ENCODE data around the gene ADARB1.

ADARB1 gene

DNA sequence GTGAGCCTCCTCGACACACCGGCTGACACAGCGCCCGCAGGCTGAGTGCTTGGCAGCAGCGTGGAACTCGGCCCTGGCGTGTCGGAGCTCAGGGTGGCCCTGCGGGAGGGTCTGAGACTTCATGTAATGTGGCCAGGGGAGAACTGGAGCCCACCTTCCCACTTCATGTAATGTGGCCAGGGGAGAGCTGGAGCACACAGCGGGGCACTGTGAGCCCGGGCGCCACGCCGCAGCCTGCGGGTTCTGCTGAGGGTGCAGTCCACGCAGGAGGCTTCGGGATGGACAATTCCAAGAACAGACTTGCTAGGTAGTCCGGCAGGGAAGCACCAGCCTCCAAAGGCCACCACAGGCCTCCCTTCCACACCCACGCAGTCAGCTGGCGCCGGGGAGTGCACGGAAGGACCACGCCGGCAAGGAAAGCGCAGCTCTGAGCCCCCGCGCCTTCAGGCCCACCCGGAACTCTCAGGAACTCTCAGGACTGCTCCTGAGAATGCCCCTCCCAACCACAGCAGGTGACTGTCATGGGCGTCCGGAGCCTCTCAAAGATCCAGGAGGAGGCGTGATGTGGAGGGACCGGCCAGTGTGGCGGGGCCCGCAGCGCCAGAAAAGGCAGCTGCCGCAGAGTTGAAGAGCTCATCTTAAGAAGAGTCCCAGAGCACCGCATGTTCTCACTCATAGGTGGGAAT lies 19.3 kb upstream of the ADARB1 start:
- no peak for DNase-seq (ENCODE audit: low read depth)

DNA sequence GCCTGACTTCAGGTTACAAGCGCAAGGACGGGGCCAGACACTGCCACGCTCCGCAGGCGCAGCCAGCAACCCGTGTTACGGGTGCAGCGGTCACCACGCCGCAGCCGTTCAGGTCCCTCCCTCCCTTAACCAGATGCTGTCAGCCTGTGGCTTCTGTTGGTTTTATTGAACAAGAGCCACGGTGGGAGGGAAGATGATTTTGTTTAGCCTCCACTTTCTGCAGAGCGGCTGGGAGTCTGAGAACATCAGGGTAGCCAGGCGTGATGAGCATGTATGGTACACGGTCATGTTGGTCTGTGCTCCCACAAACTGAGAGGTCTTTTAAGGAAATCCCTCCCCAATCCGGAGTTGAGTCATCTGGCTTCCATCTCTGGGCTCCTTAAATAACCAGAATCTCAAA lies 18.5 kb upstream of the ADARB1 start:
- DNase-seq (ENCODE audit: low read depth), result no peak

DNA sequence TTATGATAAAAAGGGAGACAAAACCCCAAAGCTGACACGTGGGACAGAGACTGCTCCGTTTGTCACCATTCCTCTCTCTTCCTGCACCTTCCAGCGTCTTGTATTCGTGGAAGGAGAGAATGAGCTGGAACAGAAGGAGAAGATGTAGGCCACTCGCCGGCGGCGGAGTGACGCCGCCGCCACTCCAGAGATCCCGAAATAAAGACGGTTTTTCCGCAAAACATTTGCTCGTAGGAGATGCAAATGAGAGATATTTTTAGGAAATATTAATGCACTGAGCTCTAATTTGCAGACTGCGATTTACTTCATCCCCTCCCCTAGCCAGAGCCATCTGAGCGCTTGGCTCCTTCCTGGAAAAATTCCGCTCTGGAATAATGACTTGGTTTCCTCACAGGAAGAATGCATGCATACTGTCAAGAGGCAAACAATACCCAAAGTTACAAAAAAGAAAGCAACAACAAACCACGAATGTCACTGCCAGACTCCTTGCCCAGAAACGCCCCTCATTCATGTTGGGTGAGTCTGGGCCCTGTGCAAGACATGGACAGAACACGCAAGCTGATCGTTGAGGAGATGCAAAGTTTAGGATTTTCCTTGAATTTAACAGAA lies 18.0 kb upstream of the ADARB1 start:
- no peak for DNase-seq (ENCODE audit: low read depth)

DNA sequence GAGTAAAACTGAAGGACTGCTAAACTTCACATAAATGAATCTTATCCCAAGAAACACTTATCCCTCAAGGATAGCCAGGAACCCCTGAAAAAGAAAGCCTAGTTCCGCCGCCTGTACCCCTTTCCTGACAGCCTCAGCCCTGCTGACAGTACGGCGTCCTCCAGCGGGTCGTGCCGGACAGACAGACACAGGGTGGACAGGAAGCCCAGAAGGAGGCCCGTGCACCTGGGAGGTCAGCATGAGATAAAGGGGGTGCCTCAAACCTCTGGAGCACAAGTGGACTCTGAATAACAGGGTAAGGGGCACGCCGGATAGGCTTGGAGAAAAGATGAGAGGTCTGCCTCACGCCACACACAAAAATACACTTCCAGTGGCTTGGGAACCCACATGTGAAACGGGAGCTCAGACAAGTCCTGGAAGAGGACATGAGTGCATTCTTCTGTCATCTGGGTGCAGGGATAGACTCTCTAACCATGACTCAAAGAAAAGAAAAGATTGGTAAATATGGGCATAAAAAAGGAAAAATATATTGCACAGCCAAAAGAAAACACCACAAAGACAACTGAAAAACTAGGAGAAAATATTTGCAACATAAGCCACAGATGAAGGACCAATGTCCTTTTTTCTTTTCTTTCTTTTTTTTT lies 17.3 kb upstream of the ADARB1 start:
- DNase-seq (ENCODE audit: low read depth), result no peak

DNA sequence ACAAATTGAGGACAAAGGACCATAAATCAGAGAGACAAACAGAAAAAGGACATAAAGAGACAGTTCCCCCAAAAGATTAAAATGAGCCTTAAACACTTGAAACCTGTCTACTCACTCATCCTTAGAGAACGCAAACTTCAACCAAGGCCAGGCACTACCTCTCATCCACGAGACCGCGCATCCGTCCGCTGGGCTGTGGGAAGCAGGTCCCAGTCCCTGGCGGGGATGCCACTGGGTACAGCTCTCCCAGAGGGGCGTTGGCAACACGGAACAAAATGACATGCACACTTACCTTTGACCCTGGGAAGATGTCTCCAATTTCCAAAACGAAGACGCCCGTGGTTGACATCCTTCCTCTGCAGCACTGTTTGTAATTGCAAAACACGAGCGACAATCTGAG lies 16.5 kb upstream of the ADARB1 start:
- no peak for DNase-seq (ENCODE audit: low read depth)

DNA sequence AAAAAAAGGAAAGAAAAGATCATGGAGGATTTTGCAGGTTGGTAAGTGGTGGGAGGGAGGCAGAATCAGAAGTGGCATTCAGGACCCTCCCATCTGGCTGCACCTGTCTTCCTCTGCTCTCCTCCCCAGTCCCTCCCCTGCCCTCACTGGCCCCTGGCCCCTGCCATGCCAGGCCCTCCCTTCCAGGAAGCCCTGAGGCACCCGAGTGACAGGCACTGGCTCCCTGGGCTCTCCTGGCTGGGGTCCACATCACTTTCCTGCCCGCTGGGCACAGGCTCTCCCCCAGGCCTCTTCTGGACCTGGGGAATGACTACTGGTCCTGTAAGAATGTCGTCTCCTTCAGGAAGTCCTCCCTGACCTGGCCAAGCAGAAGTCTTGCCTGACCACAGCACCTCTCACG lies 15.3 kb upstream of the ADARB1 start:
- no peak for DNase-seq (ENCODE audit: low read depth)

DNA sequence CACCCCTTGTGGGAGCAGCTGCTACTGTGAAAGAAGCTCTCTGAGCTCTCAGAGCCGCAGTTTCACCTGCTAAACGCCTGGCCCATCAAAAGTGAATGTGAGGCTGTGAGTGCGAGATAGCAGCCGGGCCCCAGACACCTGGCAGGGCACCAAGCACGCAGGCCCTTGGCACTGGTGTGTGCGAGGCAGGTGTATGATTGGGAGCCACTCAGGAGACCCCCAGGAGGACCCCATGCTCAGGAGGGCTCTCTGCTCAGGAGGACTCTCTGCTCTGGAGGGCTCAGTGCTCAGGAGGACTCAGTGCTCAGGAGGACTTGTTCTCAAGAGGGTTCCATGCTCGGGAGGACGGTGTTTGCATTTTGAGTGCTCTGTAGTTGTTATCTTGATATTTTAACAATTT lies 14.3 kb upstream of the ADARB1 start:
- no peak for DNase-seq (ENCODE audit: low read depth)

DNA sequence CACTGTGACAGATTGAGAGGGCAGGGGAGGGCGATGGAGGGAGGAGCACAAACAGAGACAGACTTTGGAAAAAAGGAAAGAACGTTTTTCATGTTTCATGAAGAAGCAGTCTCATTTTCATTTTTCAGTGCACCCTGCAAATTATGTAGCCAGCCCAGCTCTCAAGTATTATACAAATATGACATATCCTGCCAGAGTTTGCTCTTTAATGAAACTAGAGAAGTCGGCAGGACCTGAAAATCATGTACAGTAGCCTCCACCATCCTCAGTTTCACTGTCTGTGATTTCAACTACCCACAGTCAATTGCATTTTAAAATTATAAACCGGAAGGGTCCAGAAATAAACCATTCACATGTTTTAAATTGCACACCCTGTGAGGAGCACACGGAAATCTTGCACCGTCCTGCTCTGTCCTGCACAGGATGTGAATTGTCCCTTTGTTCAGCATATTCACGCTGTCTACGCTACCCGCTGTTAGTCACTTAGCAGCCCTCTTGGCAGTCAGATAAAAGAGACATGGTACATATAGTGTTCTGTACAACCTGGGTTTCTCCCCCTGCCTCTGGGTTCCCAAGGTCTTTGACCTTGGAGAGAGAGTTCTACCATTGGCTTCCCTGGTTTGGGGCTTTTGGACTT lies 13.6 kb upstream of the ADARB1 start:
- no peak for DNase-seq (ENCODE audit: low read depth)

DNA sequence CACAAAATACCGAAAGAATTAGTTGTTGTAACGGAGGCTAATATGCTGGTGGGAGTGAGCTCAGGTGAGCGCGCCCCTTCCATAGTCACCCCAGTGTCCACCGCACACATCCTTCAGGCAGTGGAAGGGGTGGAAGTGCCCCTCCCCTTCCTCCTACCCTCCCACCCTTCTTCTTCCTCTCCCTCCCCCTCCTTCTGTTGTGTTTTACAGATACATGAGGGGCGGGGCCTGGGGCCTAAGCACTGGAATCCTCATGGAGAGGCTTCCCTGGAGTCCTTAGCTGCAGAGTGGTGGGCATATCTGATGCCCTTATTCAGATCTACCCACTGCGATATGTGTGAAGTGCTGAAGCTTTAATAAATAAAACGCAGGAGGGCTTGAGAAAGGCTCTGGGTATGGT lies 10.3 kb upstream of the ADARB1 start:
- no peak for DNase-seq (ENCODE audit: low read depth)

DNA sequence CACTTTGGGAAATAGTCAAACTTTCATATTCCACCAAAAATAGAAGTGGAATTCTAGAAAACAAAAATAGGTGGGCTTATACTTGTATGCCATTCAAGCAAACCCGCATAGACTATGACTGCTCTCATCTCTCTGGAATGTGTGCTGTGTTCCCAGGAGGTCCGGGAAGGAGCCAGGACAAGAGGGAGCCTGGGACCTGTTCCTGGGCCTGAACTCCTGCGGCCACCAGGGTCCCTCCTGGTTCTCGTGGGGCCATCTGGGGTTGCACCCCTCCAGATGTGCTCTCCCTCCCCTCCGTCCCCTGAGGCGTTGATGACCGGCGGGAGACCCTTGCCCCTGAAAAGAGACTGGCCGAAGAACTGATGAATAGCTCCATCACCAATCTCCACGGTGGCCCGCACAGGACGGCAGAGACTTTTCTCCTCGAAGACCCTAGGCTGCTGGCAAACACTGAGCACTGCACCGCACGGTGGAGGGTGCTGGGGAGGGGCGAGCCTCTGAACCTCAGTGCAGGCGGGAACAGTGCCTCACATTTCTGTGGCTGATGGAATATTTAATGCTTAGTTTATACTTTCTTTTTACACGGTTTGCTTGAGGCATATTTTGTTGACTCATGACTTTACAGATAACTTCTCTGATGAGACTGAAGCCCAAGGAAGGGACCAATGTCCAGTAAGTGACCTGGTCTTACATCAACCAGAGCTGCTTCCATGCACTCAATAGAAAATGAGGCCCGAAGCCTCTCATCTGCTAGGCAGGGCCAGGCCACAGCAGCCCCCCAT lies 9.6 kb upstream of the ADARB1 start:
- DNase-seq (ENCODE audit: low read depth), result no peak

DNA sequence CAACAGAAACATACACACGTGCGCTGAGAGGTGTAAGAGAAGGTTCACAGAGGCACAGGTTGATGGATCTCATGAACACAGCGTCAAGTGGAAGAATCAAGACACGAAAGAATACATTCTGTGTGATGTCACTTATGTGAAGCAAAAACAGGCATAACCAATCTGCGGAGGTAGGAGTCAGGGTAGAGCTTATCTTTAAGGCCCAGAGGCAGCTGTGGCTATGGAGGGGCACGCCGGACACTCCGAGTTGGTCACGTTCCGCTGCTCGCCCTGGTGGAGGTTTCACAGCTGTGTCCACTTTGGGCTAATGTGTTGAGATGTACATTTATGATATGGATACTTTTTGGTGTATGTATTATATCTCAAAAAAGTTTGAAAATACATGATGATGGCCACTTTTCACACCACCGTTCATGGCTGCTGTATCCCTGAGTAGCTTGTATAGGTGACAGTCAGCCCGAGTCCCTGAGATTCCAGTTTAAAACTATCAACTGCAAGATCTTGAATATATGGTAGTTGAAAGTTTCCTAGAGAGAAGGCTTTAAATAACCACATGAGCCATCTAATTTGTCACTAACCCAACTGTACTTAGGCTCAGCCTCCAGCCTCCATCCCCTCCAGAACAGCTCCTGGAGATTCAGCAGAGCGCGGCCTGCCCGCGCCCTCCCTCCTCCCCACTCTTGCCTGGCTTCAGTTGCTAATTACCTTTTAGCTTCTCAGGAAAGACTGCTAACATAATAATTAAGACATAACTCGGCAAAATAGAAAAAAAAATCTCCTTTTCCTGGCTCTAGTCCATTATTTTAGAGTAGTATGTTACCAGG lies 6.7 kb upstream of the ADARB1 start:
- no peak for DNase-seq (ENCODE audit: low read depth)

DNA sequence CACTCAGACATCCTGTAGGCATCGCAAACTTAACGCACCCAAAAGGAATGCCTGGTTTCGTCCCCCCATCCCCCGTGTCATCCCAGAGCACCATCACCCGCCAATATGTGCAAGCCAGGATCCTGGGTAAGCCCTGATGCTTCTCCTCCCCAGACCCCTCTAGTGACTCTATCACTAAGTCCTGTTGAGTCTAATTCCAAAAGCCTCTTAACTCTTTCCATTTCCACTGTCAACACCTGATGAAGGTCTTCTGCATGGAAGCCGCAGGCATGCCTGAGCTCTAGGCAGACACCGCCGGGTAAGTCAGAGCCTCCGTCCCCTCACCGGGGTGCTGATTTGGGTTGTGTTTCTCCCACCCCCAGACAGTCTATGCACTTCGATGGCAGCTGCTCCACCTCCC lies 5.3 kb upstream of the ADARB1 start:
- DNase-seq (ENCODE audit: low read depth), result no peak

DNA sequence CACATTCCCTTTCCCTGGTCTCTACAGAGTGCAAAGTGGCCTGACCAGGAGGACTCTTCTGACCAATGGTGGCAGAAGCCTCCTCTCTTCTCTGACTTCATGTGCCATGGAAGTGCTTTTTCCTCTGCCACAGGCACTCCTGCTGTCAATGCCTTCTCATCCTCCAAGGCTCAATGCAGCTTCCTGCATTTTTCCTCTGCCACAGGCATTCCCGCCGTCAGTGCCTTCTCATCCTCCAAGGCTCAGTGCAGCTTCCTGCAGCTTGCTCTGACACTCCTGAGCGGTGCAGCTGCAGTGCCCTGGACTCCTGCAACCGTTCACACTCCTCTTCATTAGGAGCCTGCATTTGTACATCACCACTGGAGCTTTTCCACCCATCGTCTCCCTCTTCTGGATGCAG lies 4.7 kb upstream of the ADARB1 start:
- no peak for DNase-seq (ENCODE audit: low read depth)

DNA sequence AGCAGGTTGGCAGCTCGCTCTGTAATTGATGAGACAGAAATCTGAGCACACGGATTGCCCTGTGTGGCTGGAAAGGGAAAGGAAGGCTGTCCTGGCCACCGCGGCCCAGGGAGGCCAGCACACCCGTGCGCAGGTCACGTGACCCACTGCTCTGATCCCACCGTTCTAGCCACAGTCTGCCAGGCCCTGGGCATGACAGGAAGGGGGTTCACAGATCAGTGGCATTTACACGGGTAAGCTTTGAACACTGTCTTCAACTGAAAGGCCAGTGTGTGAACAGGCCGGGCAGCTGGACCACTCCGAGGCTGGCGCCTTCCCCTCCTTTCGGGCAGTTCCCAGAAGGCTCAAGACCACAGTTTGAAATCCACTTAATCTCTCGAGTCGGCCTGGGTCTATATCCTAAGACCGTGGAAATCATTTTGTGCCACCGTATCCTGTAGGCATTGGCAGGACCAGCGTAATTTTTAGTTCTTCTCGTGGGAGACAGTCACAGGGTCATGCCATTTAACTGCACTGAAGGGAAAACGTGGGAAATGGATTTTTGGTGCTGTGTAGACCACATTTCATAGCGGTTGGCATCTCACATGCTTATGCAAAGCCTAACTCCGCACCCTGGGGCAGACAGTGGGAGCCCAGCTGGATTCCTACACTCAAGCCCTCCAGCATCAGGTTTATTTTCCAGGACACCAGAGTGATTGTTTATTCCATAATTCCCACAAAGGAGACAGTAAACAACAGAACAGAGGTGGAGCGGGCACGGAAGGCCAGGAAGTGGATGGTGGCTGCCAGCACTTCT lies 3.1 kb upstream of the ADARB1 start:
- DNase-seq (ENCODE audit: low read depth), result no peak

DNA sequence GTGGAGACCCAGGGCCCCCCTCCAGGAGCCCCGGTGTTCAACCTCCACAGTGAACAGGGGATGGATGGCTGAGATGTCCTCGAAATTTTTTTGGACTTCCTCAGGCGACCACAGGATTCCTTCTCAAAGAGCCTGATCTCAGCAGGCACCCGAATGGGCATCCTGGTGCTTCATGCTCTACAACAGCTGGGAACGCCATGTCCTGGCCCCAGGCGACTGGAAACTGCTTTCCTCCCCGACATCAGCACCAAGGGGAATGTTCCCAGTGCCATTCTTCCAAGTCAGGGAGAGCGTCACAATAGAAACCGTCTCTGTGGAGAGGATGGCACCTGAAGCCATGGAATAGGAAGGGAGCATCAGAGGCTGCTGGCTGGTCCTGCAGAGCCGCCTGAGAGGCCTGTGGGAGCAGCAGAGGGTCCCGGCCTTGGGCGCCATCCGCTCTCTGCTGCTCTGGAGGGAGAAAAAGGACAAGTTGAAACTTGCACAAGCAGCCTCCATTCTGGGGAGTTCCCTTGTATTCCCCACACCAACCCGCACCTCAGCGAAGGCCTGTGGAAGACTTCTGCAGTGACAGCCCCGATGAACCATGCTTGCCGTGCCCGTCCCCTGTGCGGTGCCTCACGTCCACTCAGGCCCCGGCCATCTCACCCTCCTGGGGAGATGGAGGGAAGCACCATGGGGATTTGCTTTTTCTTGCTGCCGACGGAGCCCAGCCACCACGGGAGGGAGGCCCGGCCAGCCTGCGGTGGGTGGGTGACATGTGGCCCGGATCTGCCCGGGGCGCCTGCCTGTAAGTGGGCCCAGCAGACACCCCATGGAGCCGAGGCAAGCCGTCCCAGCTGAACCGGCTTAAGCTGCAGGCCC lies 2.3 kb upstream of the ADARB1 start:
- no peak for DNase-seq (ENCODE audit: low read depth)

DNA sequence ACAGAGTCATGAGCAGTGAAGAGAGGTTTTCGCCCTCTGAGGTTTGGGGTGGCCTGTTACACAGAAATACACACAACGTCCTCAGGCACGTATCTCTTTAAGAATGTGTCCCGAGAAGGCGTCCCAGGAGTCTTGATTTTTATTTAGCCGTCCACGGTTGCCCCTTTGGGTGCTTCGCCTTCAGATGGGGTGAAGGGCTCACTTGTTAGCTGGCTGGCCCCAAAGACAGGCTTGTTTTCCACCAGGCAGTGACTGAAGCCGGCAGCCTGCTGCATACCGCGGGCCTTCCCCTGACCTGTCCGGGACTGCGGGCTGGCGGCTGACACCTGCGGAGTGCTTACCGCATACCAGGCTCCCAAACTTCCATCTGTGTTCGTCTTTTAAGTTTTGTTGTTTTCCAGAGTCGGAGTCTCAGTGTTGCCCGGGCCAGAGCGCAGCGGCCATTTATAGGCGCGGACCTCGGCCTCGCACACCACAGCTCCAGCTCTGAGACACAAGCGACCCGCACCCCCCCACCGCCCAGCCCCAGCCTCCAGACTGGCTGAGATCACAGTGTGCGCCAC lies 1.6 kb upstream of the ADARB1 start:
- DNase-seq (ENCODE audit: low read depth), result no peak

DNA sequence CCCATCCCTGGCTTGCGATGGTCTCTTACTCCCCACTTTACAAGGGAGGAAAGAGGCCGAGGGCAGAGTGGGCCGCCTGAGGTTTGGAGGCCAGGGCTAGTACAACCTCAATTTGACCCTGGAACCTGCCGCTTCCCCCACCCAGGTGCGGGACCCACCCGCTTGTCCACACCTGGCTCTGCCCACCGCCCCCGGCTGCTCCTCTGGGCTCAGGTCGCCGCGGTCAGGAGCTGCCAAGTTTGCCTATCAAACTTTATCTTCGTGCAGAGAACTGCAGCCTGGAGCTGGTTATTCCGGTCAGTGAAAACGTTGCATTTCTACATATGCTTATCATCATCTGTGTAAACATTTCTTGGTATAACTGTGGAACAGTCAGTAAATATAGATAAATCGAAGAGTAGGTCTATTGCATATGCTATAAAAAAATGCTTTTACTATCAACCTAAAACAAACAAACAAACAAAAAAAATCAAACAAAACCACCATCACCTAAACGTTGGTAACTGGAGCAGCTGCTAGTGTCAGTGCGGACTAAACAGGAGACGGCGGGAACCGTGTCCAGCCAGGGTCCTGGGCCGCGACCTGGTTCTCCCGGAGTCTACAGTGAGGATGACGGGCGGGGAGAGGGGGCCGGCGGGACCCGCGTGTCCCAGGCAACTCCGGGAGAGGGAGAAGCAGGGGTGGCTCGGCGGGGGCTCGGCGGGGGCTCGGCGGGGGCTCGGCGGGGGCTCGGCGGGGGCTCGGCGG lies 906 bp upstream of the ADARB1 start:
- DNase-seq (ENCODE audit: low read depth), result no peak

DNA sequence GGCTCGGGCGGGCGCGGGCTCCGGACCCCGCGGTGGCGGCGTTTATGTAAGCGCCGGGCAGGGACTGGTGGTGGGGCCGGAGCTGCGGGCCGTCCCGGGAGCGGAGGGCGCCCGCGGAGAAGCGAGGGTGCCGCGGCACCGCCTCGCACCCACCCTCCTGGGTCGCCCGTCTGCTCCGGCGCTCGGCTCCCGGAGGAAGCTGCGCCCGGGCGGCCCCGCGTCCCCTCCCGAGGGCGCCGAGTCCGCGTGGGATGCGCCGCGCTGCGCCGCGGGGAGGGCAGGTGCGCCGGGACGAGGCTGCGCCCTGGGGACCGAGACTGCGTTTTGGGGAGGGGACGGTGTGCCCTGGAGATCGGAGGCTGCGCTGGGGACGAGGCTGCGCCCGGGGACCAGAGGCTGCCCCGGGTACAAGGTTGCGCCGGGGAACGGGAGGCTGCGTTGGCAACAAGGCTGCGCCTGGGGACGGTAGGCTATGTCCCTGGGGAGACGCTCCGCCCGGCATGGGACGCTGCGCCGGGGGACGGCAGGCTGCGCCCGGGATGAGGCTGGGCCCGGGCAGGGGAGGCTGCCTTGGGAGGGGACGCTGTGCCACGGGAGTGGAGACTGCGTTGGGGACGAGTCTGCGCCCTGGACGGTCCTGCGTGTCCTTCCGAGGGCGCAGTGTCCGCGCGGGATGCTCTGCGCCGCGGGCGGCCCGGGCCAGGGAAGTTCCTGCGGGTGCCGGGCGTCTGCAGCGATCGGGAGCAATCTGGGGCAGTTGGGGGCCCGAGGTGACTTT lies 627 bp downstream of the ADARB1 start:
- DNase-seq (ENCODE audit: low read depth), result peak; percentile 13

All from stimulated activated CD8-positive, alpha-beta memory T cell treated with anti-CD3 and anti-CD28 coated beads, Interleukin-4, amount 100 ng/mL, for 24 hours (primary cell).